ENCODE measurements around the gene HS6ST3.

GRCh38 chr13:96308568-96308967 lies 218.7 kb downstream of the HS6ST3 start:
- TF ChIP-seq POLR2A (IDR thresholded peaks at IDR 0.05), result no peak
- TF ChIP-seq POLR2AphosphoS5 (IDR thresholded peaks at IDR 0.05), result no peak
- no peak for TF ChIP-seq CTCF (IDR thresholded peaks at IDR 0.05)
- TF ChIP-seq EP300 (IDR thresholded peaks at IDR 0.05), result no peak
